IMR-90 (cell line): ENCODE results near the gene PLAGL1. TPM values are rescaled to one million over a fixed set of nuclear protein-coding genes. Genes with fewer than 3 reads are reported as not detected.

ENCODE experiments used
- ATAC-seq: fragments of 200-7000 bp; cut with Tn5 transposase; 2 replicates; pipeline ENCODE4 v1.9.1; 2020; ENCODE audit warnings: low read depth, mild to moderate bottlenecking, moderate library complexity
- BruUV-seq: library from RNA; stranded (reverse); fragments of 400-500 nt; replicated peaks from 2 replicates; lab custom pipeline; 2021; lab: Mats Ljungman, UMichigan
- CTCF ChIA-PET: fragments of 300-600 bp; formaldehyde crosslinking; extraction: SDS; loops from one replicate; lab custom pipeline; 2021; ENCODE audit warnings: antibody characterized with exemption; lab: Yijun Ruan, JAX
- POLR2A ChIA-PET: fragments of 300-600 bp; sonication (Branson Sonifier 250); formaldehyde crosslinking; loops from one replicate; lab custom pipeline; 2022; ENCODE audit warnings: antibody characterized with exemption; ENCODE audit not compliant: unreplicated experiment; lab: Charles Lee
- DNase-seq: peaks from one replicate; pipeline ENCODE4 v3.0.0; 2013
- H2AFZ ChIP-seq: replicated peaks from 2 replicates; pipeline ENCODE3; 2013; ENCODE audit warnings: low read length, mild to moderate bottlenecking; ENCODE audit not compliant: poor library complexity
- H2AK5ac ChIP-seq: 2 replicates; pipeline ENCODE4 v1.6.1; 2013; ENCODE audit warnings: low read depth, low read length, inconsistent platforms
- H2AK9ac ChIP-seq: replicated peaks from 2 replicates; pipeline ENCODE3; 2013; ENCODE audit warnings: mild to moderate bottlenecking, low read depth, low read length, moderate library complexity; ENCODE audit not compliant: poor library complexity
- H2BK120ac ChIP-seq: 2 replicates; pipeline ENCODE4 v1.6.1; 2013; ENCODE audit warnings: low read depth, low read length, inconsistent platforms
- H2BK15ac ChIP-seq: 3 replicates; pipeline ENCODE4 v1.6.1; 2013; ENCODE audit warnings: low read depth, low read length, inconsistent platforms
- H2BK20ac ChIP-seq: 2 replicates; pipeline ENCODE4 v1.6.1; 2013; ENCODE audit warnings: low read depth, mild to moderate bottlenecking, inconsistent platforms, low read length, moderate library complexity
- H2BK5ac ChIP-seq: 2 replicates; pipeline ENCODE4 v1.6.1; 2013; ENCODE audit warnings: mild to moderate bottlenecking, low read depth, low read length, inconsistent platforms; ENCODE audit not compliant: poor library complexity, severe bottlenecking
- H3K14ac ChIP-seq: replicated peaks from 2 replicates; pipeline ENCODE4 v1.6.1; 2013; ENCODE audit warnings: low read depth, low read length, inconsistent platforms
- H3K18ac ChIP-seq: 2 replicates; pipeline ENCODE4 v1.6.1; 2013; ENCODE audit warnings: low read depth, low read length, control low read depth
- H3K23ac ChIP-seq: 2 replicates; pipeline ENCODE4 v1.6.1; 2013; ENCODE audit warnings: low read depth, low read length, inconsistent platforms
- H3K27ac ChIP-seq: 2 replicates; pipeline ENCODE4 v1.5.1; 2013; ENCODE audit warnings: mild to moderate bottlenecking, control low read depth, low read length; ENCODE audit not compliant: insufficient read depth
- H3K27me3 ChIP-seq: 2 replicates; pipeline ENCODE4 v1.6.1; 2013; ENCODE audit warnings: low read length; ENCODE audit not compliant: control insufficient read depth, insufficient read depth
- H3K36me3 ChIP-seq: 2 replicates; pipeline ENCODE4 v1.6.1; 2013; ENCODE audit warnings: low read length, mixed read lengths; ENCODE audit not compliant: control insufficient read depth, insufficient read depth
- H3K4ac ChIP-seq: 2 replicates; pipeline ENCODE4 v1.6.1; 2013; ENCODE audit warnings: low read depth, low read length, inconsistent platforms
- H3K4me1 ChIP-seq: 2 replicates; pipeline ENCODE4 v1.6.1; 2013; ENCODE audit warnings: low read length, mixed read lengths; ENCODE audit not compliant: control insufficient read depth, insufficient read depth
- H3K4me2 ChIP-seq: 2 replicates; pipeline ENCODE4 v1.6.1; 2013; ENCODE audit warnings: low read depth, mild to moderate bottlenecking, control low read depth, low read length, moderate library complexity
- H3K4me3 ChIP-seq: 2 replicates; pipeline ENCODE4 v1.5.1; 2013; ENCODE audit warnings: low read depth, mild to moderate bottlenecking, control low read depth, low read length, moderate library complexity; ENCODE audit not compliant: insufficient read depth
- H3K56ac ChIP-seq: 2 replicates; pipeline ENCODE4 v1.6.1; 2013; ENCODE audit warnings: low read length, inconsistent platforms; ENCODE audit not compliant: insufficient read depth; ENCODE audit errors: extremely low read depth
- H3K79me1 ChIP-seq, 2 experiments: 2 replicates each; pipeline ENCODE4 v1.6.1; 2013; ENCODE audit warnings: low read length in 2 of 2, inconsistent platforms in 1 of 2, low read depth in 1 of 2
- H3K9ac ChIP-seq: 2 replicates; pipeline ENCODE4 v1.6.1; 2013; ENCODE audit warnings: low read depth, low read length, control low read depth
- H3K9me1 ChIP-seq: 2 replicates; pipeline ENCODE4 v1.6.1; 2013; ENCODE audit warnings: low read length, inconsistent platforms; ENCODE audit not compliant: insufficient read depth
- H3K9me3 ChIP-seq: 2 replicates; pipeline ENCODE4 v1.6.1; 2013; ENCODE audit warnings: low read length; ENCODE audit not compliant: control insufficient read depth, insufficient read depth
- H4K20me1 ChIP-seq: 2 replicates; pipeline ENCODE4 v1.6.1; 2013; ENCODE audit warnings: low read length, inconsistent platforms; ENCODE audit not compliant: insufficient read depth
- H4K5ac ChIP-seq: 2 replicates; pipeline ENCODE4 v1.6.1; 2013; ENCODE audit warnings: mild to moderate bottlenecking, low read depth, low read length, control low read depth
- H4K8ac ChIP-seq, 2 experiments: 2 replicates each; pipeline ENCODE4 v1.6.1; 2013; ENCODE audit warnings: low read depth in 2 of 2, low read length in 2 of 2, control low read depth in 1 of 2, inconsistent platforms in 1 of 2
- H4K91ac ChIP-seq: 2 replicates; pipeline ENCODE4 v1.6.1; 2013; ENCODE audit warnings: low read depth, low read length, inconsistent platforms; ENCODE audit not compliant: insufficient read depth
- BHLHE40 ChIP-seq: fragments of 150-350 bp; IDR thresholded peaks from 2 replicates; pipeline ENCODE4 v1.6.1; 2016; ENCODE audit warnings: mild to moderate bottlenecking, low read depth, low read length
- CEBPB ChIP-seq: IDR thresholded peaks from 2 replicates; pipeline ENCODE4 v1.6.1; 2012; ENCODE audit warnings: low read depth, low read length, improper control_type of control experiment
- CHD1 ChIP-seq: IDR thresholded peaks from 2 replicates; pipeline ENCODE4 v1.6.1; 2012; ENCODE audit warnings: low read depth, low read length, improper control_type of control experiment
- CTCF ChIP-seq: conservative IDR thresholded peaks from 2 replicates; pipeline ENCODE4 v1.5.1; 2012; ENCODE audit warnings: mild to moderate bottlenecking, low read depth, low read length, improper control_type of control experiment
- ELK1 ChIP-seq: fragments of 150-350 bp; IDR thresholded peaks from 2 replicates; pipeline ENCODE4 v1.6.1; 2016; ENCODE audit warnings: low read depth, mild to moderate bottlenecking, low read length, moderate library complexity, borderline replicate concordance
- FOS ChIP-seq: fragments of 150-350 bp; IDR thresholded peaks from 2 replicates; pipeline ENCODE4 v1.6.1; 2016; ENCODE audit warnings: low read depth, low read length
- MAFK ChIP-seq: IDR thresholded peaks from 2 replicates; pipeline ENCODE4 v1.6.1; 2012; ENCODE audit warnings: low read depth, low read length, improper control_type of control experiment
- MAZ ChIP-seq: IDR thresholded peaks from 2 replicates; pipeline ENCODE4 v1.6.1; 2012; ENCODE audit warnings: low read depth, mild to moderate bottlenecking, low read length, improper control_type of control experiment, moderate library complexity, borderline replicate concordance
- MXI1 ChIP-seq: IDR thresholded peaks from 2 replicates; pipeline ENCODE4 v1.6.1; 2012; ENCODE audit warnings: low read depth, mild to moderate bottlenecking, low read length, moderate library complexity, borderline replicate concordance
- NFE2L2 ChIP-seq: fragments of 150-350 bp; IDR thresholded peaks from 2 replicates; pipeline ENCODE4 v1.6.1; 2016; ENCODE audit warnings: low read depth, mild to moderate bottlenecking, low read length
- POLR2A ChIP-seq: IDR thresholded peaks from 2 replicates; pipeline ENCODE4 v1.6.1; 2012; ENCODE audit warnings: mild to moderate bottlenecking, low read depth, low read length
- RAD21 ChIP-seq: IDR thresholded peaks from 2 replicates; pipeline ENCODE4 v1.6.1; 2012; ENCODE audit warnings: low read length, improper control_type of control experiment
- RCOR1 ChIP-seq: IDR thresholded peaks from 2 replicates; pipeline ENCODE4 v1.6.1; 2012; ENCODE audit warnings: mild to moderate bottlenecking, low read length, improper control_type of control experiment; ENCODE audit not compliant: insufficient replicate concordance
- RFX5 ChIP-seq: IDR thresholded peaks from 2 replicates; pipeline ENCODE4 v1.8.0; 2012; ENCODE audit warnings: low read depth, mild to moderate bottlenecking, low read length, moderate library complexity
- SMC3 ChIP-seq: fragments of 150-350 bp; IDR thresholded peaks from 2 replicates; pipeline ENCODE4 v1.6.1; 2016; ENCODE audit warnings: low read depth, mild to moderate bottlenecking, antibody characterized with exemption, low read length, moderate library complexity
- USF2 ChIP-seq: fragments of 150-350 bp; IDR thresholded peaks from 2 replicates; pipeline ENCODE4 v1.6.1; 2017; ENCODE audit warnings: mild to moderate bottlenecking, antibody characterized with exemption, low read length, low read depth
- WGBS, 2 experiments: methylation state at CpG; one replicate each; pipeline versions ENCODE4 v1.1.5 to v1.1.7; 2013; ENCODE audit warnings: missing lambda C conversion rate in 2 of 2; ENCODE audit not compliant: insufficient read length in 1 of 2; ENCODE audit errors: extremely low coverage in 2 of 2; 5-methylcytosine and 5-hydroxymethylcytosine counted together
- dilution Hi-C: fragments of 300-500 bp; cut with HindIII; formaldehyde crosslinking; loops from one replicate; pipeline ENCODE4 v1.14.3; 2018; ENCODE audit warnings: low sequenced_read_pairs; ENCODE audit not compliant: unreplicated experiment
- in situ Hi-C: fragments of 300-500 bp; cut with MboI; formaldehyde crosslinking; loops from 3 replicates; pipeline ENCODE4 v1.14.3; 2019; ENCODE audit warnings: low sequenced_read_pairs, inconsistent platforms, mixed read lengths
- intact Hi-C: fragments of 100-400 bp; cut with micrococcal nuclease; formaldehyde crosslinking; loops from 2 replicates; pipeline ENCODE4 v1.10.0; 2022
- polyA plus RNA-seq, 3 experiments: library from polyadenylated mRNA; depleted of rRNA; stranded (reverse); fragments of >200 nt; gene quantifications; 2 replicates each; pipeline ENCODE4 v1.2.3, GENCODE V29; 2012; ENCODE audit warnings: low replicate concordance in 1 of 3
- total RNA-seq: library from RNA; depleted of rRNA; stranded (reverse); fragments of >200 nt; gene quantifications from 2 replicates; pipeline ENCODE4 v1.2.3, GENCODE V29; 2012

The PLAGL1 gene
- total and polyA plus RNA-seq, 2 of the 4 experiments (the other 2 are of a cell fraction): 23.3 to 73.8 TPM

GRCh38 chr6:143896126-143896860, 111.8 kb downstream of the PLAGL1 start:
- H4K91ac ChIP-seq: no peak overlapping the region
- H2BK20ac ChIP-seq: no peak overlapping the region
- no TSS peak for BruUV-seq
- DNase-seq (no peak), ATAC-seq (no peak)
- TF ChIP-seq CTCF (no peak), MAFK (no peak), FOS (no peak), ELK1 (no peak), MXI1 (no peak), BHLHE40 (no peak), CEBPB (no peak), SMC3 (no peak), POLR2A (no peak), CHD1 (no peak), MAZ (no peak), NFE2L2 (no peak), RCOR1 (no peak), RFX5 (no peak), RAD21 (no peak), USF2 (no peak)
- H4K8ac ChIP-seq: no peak overlapping the region
- H3K9ac ChIP-seq: no peak overlapping the region
- no CpG with 5 or more reads among the region's 3 CpGs for WGBS, 2 experiments
- intact Hi-C loops: no loop called here
- no peaks in the 10 kb centered on the region for H3K9me1 ChIP-seq
- no peaks in the 10 kb centered on the region for H3K9me3 ChIP-seq
- H3K18ac ChIP-seq: no peak overlapping the region
- POLR2A ChIA-PET: no interaction called here
- H2AFZ ChIP-seq: no peak overlapping the region
- no peaks in the 10 kb centered on the region for H4K20me1 ChIP-seq
- H3K4me3 ChIP-seq: no peak overlapping the region
- H2AK9ac ChIP-seq: no peak overlapping the region
- no peak overlapping the region for H4K5ac ChIP-seq
- H3K23ac ChIP-seq: no peak overlapping the region
- dilution Hi-C loops: no loop called here
- H3K27ac ChIP-seq: no peak overlapping the region
- no peaks in the 10 kb centered on the region for H3K27me3 ChIP-seq
- no peaks in the 10 kb centered on the region for H3K4me1 ChIP-seq
- no peak overlapping the region for H3K56ac ChIP-seq
- H2BK5ac ChIP-seq: no peak overlapping the region
- no peak overlapping the region for H3K4me2 ChIP-seq
- H2BK15ac ChIP-seq: no peak overlapping the region
- H2BK120ac ChIP-seq: no peak overlapping the region
- no peaks in the 10 kb centered on the region for H3K36me3 ChIP-seq
- in situ Hi-C loops: no loop called here
- H3K79me1 ChIP-seq: no peaks in the 10 kb centered on the region
- no peak overlapping the region for H3K14ac ChIP-seq
- no peak overlapping the region for H3K4ac ChIP-seq
- no peak overlapping the region for H2AK5ac ChIP-seq
- CTCF ChIA-PET: no interaction called here
